GM19035 (cell line): Measurements from ENCODE around the gene ADAMTSL5.
"Not testable (repeated sequence)": the region's sequence is repeated elsewhere in the genome, so short reads cannot be mapped to it uniquely, and the experiment has no call there.

Experiments used
- ATAC-seq: cut with Tn5 transposase; IDR thresholded peaks from one replicate; pipeline ENCODE4 v1.9.1; 2021; ENCODE audit not compliant: unreplicated experiment

ADAMTSL5 gene

DNA sequence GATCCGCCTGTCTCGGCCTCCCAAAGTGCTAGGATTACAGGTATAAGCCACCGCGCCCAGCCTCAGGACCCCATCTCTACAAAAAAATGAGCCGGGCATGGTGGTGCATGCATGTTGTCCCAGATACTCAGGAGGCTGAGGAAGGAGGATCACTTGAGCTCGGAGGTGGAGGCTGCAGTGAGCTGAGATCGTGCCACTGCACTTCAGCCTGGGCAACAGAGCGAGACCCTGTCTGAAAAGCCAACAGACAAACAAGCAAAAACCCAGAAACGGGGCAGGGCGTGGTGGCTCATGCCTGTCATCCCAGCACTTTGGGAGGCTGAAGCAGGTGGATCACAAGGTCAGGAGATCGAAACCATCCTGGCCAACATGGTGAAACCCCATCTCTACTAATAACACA, 18.0 kb upstream of the ADAMTSL5 start:
- ATAC-seq = not testable (repeated sequence)

DNA sequence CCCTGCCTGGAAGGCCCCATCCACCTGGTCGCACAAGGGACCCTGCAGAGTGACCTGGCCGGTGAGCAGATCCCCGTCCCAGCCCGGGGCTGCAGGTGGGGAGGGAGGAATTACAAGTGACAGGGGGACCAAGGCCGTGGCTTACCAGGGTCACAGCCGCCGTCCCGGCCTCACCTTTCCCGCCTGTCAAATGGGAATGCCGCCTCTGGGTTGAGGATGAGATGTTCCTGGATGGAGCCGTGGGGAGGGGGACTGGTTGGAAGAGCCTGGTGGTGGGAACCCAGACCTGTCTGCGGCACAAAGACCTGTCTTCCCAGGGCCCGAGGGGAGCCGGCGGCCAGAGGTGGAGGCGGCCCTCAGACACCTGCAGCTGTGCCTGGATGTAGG, 16.6 kb upstream of the ADAMTSL5 start:
- ATAC-seq = no peak

DNA sequence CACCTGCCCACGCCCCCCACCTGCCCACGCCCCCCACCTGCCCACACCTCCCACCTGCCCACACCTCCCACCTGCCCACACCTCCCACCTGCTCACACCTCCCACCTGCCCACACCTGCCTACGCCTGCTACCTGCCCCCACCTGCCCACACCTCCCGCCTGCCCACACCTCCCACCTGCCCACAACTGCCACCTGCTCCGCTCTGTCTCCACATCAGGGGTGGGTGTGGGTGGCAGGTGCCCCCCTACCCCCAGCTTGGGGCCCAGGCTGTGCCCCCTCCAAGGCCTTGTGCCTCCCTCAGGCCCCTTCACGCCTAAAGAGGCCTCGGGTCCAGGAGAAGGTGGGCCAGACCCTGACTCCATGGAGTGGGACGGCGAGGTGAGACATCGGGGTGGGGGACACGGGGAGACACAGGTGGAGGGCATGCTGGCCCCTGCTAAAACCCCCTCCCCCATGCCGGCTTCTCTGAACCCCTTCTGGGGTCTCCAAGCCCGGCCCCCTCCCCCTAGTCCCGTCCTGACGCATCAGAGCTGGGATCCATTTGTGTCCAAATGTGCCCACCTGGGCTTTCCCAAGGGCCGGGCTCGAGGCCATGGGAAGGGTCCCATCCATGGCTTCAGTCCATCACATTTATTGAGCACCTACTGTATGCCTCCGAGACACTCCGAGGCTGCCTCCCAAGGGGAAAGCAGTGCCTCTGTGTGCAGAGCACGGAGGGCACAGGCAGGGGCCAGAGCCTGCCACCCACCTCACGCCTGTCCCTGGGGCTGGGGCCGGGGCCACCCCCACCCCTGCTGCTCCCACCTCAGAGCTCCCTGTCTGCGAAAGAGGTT, 16.0 kb upstream of the ADAMTSL5 start:
- no peak for ATAC-seq

DNA sequence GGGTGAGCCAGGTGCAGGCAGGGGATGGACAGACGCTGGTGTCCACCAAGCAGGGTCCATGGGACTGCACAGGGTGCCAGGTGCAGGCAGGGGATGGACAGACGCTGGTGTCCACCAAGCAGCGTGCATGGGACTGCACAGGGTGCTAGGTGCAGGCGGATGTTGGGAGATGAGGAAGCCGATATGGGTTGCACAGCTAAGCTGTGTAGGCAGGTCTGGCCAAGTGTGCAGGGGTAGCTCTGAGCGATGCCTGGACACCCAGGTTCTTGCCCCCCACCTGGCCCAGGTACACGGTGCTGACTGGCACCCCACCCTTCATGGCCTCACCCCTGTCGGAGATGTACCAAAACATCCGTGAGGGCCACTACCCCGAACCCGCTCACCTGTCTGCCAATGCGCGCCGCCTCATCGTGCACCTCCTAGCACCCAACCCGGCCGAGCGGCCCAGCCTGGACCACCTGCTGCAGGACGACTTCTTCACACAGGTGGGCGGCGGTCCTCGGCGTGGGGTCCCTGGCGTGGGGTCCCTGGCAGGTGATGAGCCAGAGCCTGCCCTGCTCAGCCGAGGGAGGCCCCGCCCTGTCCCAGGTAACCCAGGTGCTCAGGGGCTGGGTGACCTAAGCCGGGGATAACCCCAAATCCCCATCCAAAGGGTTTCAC, 15.0 kb upstream of the ADAMTSL5 start:
- ATAC-seq = no peak

DNA sequence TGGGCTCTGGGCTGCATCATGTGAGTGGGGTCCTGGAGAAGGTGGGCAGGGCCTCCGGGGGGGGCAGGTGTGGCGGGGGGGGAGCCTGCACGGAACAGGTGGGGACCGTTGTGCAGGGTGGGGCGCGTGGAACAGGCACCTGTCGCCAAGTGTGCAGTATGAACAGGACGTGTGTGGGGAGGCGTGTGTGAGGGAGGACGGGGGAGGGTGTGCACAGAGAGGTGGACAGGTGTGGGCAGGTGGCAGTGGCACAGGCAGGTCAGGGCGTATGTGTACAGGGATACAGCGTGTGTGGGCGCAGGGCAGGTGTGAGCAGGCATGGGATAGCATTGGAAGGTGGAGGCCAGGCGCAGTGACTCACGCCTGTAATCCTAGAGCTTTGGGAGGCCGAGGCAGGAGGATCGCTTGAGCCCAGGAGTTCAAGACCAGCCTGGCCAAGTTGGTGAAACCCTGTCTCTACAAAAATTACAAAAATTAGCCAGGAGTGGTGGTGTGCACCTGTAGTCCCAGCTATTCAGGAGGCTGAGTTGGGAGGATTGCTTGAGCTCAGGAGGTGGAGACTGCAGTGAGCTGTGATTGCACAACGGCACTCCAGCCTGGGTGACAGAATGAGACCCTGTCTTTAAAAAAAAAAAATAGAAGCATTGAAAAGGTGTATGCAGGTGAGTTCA, 14.3 kb upstream of the ADAMTSL5 start:
- ATAC-seq = no peak

DNA sequence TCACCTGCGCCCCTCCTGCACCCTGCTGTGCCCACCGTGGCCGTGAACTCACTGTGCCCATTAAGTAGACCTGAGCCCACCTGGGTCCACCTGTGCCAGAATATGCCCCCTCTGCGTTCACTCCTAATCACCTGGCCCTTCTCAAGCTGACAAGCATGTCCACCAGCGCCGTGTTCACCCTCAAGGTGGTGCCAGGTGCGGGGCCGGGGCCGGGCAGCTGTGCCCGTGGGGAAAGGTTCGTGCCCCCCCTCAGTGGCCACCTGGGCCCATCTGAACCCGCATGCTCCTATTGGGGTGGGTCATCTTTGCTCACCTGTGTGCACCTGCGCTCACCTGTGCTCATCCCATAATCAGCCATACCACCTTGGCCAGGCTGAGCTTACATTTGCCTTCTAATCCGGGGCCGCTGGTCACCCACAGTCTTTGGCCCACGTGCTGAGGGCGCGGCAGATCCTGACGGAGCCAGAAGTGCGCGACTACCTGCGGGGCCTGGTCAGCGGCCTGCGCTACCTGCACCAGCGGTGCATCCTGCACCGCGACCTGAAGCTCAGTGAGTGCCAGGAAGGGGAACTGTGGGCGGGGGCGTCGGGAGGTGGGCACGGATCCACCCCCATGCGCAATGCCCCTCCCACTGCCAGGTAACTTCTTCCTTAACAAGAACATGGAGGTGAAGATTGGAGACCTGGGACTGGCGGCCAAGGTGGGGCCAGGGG, 13.4 kb upstream of the ADAMTSL5 start:
- ATAC-seq = no peak

DNA sequence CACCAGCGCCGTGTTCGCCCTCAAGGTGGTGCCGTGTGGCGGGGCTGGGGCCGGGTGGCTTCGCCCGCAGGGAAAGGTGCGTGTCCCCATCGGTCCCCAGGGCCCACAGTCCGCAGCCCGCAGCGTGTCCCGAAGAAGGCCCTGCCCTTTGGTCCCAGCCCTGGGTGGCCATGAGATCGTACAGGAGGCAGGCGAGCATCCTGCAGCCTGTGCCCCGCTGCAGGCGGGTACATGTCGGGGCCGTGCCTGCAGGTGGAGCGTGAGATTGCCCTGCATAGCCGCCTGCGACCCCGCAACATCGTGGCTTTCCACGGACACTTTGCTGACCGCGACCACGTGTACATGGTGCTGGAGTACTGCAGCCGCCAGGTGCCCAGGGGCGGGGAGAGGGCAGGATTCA, 12.5 kb upstream of the ADAMTSL5 start:
- no peak for ATAC-seq

DNA sequence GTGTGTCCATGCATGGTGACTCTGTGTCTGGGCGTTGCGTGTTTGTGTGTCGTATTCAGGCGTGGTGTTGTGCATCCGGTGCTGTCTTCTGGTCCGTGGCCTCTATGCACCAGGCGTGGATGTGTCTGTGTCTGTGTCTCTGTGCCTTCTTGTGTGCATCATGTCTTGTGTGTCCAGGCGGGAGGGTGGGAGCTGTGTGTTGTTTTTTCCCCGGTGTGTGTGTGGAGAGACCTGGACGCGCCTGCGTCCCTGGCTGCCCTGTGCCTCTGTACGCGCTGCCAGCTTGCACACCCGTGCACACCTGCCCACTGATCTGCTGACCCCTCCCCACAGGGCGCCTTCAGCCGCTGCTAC, 12.1 kb upstream of the ADAMTSL5 start:
- no peak for ATAC-seq

DNA sequence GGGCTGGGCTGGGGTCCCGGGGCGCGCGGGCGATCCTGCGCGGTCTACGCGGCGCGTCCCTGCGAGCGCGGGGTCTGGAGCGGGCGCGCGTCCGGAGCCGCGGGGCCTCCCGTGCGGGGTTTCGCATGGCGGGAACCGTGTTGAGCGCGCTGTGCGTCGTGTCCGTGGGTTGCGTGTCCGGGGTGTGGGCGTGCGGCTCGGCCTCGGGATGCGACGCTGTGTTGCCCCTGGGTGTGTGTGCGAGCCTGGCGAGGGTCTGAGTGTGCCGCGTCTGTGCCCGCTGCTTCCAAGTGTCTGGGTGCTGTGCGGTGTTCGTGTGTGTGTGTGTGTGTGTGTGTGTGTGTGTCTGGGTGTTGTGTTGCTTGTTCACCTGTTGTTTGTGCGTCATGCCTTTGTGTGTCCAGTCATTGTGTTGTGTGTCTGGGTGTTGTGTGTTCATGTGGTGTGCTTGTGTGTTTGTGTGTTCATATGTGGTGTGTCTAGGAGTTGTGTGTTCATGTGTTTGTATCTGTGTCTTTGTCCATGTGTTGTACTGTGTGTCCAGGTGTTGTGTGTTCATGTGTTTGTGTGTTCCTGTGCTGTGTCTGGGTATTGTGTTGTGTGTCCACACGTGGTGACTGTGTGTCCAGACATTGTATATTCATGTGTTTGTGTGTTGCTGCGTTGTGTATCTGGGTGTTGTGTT, 11.6 kb upstream of the ADAMTSL5 start:
- no peak for ATAC-seq

DNA sequence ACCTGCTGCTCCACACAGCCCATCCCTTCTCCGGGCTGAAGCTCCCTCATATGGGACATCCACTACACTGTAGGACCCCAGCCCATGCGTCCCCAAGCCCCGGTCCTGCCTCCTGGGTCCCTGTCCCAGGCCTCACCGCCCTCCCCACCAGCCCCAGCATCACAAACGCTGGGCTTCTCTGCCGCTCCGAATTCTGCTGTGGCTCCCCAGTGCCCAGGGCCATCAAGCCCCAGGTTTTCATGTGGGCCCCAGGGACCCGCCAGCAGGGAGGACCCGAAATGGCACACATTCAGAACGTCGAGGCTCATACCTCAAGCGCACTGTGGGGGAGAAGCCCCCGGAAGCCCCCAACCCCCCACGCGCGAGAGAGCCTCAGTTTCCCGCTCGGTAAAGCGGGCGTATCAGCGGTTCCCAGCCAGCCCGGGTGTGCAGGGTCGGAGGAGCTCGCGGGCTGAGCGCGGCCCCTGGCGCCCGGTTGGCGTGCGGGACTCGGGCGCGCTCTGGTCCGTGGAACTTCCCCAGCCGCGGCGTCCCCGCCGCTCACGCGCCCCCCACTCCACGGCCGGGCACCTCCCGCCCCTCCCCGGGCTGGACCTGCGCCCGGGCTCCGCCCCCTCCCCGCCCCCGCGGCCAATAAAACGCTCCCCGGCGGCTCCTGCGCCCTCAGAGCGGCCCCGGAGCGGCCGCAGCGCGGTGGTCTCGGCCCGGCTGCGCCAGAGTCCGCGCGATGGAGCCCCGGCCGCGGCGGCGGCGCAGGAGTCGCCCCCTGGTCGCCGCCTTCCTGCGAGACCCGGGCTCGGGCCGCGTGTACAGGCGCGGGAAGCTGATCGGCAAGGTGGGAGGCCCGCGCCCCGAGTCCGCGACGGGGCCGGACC, 10.8 kb upstream of the ADAMTSL5 start, which contains the start of gene PLK5:
PLK5 (plus strand) TSS at position 666 of the 875 bp plus-strand sequence. CDS start 2,920 bp downstream, outside the sequence.
- no peak for ATAC-seq

DNA sequence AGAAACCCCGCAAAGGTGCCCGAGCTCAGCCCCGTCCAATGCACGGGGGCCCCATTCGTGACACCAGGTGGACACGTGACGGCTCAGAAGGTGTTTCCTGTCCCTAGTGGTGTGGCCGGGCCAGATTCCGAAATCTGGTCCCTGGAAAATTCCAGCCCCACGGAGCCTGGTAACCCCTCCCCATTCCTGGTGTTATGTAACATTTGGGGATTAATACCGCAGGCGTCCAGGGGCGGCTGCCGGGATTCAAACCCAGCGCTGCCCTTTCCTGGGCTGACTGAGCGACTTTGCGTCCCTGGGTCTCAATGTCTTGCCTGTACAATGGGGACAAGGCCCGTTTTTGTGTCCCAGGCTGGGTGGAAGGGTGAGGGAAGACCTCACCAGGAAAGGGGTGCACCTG, 10.0 kb upstream of the ADAMTSL5 start:
- ATAC-seq = no peak

DNA sequence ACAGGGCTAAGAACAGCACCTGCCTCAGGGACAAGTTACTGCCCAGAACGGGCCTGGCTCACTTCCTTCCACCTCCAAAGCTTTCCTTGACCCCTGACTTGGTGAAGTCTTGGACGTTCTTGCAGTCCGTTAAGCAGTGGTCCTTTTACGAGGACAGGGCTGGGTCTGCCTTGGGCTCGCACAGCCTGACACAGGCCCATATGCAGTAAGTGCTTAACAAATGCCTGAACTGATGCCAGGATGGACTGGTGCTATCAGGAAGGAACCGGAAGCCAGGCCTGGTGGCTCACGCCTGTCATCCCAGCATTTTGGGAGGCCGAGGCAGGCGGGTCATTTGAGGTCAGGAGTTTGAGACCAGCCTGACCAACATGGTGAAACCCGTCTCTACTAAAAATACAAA, 9.2 kb upstream of the ADAMTSL5 start:
- ATAC-seq = no peak

DNA sequence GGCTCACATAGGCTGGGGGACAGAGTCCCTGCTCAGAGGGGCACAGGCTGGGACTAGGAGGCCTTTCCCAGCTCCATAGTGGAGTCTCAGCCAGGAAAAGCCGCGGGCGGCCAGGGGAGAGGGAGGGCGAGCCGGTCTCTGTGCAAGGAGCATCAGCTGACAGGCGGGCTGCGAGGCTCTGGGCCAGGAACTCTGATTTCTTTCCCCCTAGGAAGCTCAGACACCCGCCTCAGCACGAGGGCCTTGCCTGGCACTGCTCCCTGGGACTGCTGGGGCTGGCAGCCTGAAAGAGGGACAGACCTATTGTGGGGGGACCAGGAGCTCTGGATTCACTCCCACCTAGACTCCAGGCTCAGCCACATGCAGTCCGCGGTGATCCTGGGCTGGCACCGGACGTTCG, 8.8 kb upstream of the ADAMTSL5 start:
- no peak for ATAC-seq

DNA sequence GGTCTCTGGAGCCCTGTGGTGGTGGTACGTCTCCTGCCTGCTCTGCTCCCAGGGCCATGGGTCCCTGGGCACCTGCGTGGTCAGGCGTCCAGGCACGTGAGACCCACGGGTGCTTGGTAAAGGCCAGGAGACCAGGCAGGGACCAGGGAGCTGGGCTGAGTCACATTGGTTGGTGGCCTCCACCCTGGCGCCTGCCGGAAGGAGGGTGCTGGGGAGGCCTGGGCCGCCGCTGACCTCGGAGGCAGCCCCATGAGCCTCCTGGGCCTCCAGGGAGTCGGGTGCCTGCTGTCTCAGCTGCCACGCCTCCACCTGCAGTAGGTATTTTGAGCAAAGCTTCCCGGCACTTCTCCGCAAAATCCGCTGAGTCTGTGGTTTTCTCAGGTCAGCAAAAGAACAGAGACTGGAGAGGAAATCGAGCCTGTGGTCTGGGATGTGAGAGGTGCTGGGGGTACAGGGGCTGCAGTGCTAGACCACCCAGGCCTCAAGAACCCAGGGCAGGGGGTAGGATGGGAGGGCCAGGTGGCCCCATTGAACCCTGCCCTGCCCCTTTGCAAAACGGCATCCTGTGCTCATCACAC, 7.5 kb upstream of the ADAMTSL5 start:
- ATAC-seq = no peak

DNA sequence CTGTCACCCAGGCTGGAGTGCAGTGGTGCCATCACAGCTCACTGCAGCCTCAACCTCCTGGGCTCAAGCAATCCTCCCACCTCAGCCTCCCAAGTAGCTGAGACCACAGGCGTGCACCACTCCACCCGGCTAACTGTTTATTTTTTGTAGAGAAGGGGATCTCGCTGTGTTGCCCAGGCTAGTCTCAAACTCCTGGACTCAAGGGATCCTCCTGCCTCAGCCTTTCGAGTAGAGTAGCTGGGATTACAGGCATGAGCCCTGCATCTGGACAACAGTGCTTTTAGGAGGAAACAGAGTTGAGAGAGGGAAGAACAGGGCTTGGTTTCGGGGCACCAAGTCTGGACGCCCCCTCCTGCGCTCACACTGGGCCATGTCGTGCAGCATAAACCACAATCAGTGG, 7.0 kb upstream of the ADAMTSL5 start:
- not testable (repeated sequence) for ATAC-seq

DNA sequence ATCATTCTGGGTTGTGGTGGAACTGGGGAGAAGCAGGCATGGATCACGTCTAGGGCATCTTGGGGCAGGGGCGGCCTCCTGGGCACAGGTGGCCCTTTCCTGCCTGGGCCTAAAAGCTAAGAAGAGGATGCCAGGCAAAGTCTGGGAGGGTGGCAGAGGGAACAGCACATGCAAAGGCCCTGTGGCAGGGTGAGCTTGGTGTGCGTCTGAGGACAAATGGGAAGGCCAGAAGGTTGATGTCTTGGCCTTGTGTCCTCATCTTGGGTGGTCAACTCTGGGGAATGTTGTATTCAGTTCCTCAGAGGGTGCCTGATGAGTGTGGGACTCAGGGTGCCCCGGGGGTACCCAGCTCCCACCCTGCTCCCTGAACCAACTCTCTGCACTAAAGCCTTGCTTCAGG, 5.7 kb upstream of the ADAMTSL5 start:
- ATAC-seq = no peak

DNA sequence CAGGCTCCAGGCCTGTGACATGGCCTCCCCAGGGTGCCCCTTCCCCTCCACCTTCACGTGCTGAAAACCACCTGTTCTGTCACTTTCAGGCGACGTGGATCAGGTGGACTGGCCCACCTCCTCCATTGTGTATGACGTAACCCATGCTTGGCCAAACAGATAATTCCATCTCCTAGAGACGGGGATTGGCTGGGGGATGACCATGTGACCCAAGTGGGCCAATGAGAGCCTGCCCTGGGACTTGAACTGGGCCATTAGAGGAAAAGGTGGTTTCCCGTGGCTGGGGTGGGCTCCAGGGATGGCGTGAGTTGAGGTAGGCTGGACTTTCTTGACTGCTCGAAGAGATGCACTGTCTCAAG, 3.6 kb upstream of the ADAMTSL5 start:
- no peak for ATAC-seq

DNA sequence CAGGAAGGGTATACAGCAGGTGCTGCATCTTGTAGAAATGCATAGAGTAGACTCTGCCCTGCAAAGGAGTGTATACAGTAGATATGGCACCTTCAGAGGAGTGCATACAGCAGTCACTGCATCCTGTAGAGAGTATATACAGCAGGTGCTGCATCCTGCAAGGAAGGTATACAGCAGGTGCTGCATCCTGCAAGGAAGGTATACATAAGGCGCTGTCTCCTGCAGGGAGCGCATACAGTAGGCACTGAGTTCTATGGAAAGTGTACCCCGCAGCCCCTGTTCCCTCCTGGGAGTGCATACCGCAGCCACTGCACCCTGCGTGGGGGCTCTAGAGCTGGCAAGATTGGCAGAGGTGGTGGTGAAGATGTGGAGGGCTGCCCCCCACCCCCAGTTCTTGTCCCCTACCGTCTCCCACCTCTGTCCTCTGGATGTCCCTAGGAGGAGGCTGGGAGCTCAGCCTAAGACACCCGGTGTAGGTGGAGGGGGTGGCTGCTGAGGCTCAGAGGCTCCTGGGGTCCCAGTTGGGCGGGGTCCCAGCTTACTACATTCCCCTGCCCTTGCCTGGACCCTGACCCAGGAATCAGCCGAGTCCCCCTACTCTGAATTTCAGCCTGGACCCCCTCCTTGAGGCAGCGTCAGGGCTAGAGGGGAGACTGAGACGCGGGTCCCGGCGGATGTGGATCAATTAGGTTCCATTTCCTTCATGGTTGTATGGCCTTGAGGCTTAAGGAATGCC, 2.3 kb upstream of the ADAMTSL5 start:
- no peak for ATAC-seq

DNA sequence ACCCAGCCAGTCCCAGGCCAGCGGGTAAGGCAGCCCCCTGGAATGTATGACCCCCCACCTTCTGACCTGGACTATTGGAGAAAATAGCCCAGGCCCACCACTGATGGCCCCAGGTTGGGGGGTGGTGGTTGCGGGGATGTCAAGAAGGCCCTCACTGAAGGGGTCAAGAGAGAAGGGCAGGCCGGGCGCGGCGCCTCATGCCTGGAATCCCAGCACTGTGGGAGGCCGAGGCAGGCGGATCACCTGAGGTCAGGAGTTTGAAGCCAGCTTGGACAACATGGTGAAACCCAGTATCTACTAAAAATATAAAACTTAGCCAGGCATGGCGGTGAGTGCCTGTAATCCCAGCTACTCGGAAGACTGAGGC, 1.5 kb upstream of the ADAMTSL5 start:
- no peak for ATAC-seq
